Measurements from ENCODE around the gene PPP2R5E. TPM values are rescaled to one million over a fixed set of nuclear protein-coding genes. Genes with fewer than 3 reads are reported as not detected.

Gene PPP2R5E
- total and polyA plus RNA-seq, 4 donors = 6.0 to 13.1 (median 8.4) TPM

GRCh38 chr14:63460680-63461369 is 82.4 kb downstream of the PPP2R5E start:
- no peaks in the 10 kb centered on the region for H3K27me3 ChIP-seq (ENCODE audit: control insufficient read depth in 4 of 4, insufficient read depth in 4 of 4, low read length in 3 of 4)
- TF ChIP-seq EGR1 (IDR thresholded peaks at IDR 0.05; ENCODE audit: low read depth in 2 of 2) (no peak), YY1 (IDR thresholded peaks at IDR 0.05) (peak; percentile 20), SP1 (IDR thresholded peaks at IDR 0.05) (peak; percentile 16), HNF4G (IDR thresholded peaks at IDR 0.05) (no peak), RAD21 (IDR thresholded peaks at IDR 0.05) (peak in 1 of 2 donors; percentile 21), RXRA (IDR thresholded peaks at IDR 0.05) (peak; percentile 12 to 15), HNF4A (conservative IDR thresholded peaks at IDR 0.05) (peak; percentile 32 to 41)
- TF ChIP-seq, protein P1, sequence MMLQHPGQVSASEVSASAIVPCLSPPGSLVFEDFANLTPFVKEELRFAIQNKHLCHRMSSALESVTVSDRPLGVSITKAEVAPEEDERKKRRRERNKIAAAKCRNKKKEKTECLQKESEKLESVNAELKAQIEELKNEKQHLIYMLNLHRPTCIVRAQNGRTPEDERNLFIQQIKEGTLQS (IDR thresholded peaks at IDR 0.05) = peak; percentile 24
- H3K4me3 ChIP-seq (ENCODE audit: low read depth in 1 of 3, low read length in 3 of 3) = no peak overlapping the region
- no peak for DNase-seq (ENCODE audit: low spot score)
- H3K9ac ChIP-seq (ENCODE audit: low read depth in 1 of 2, low read length in 2 of 2) = no peak overlapping the region
- no peaks in the 10 kb centered on the region for H3K9me3 ChIP-seq (ENCODE audit: control insufficient read depth in 4 of 4, low read length in 3 of 4)
- H3K4me1 ChIP-seq (ENCODE audit: control insufficient read depth in 4 of 4, insufficient read depth in 4 of 4, low read length in 3 of 4) = peaks cover 3 to 17% (median 11%) of the 10 kb centered on the region in 4 donors
- no peaks in the 10 kb centered on the region for H3K36me3 ChIP-seq (ENCODE audit: control insufficient read depth in 4 of 4, insufficient read depth in 3 of 4, low read depth in 1 of 4, low read length in 3 of 4)
- 42% methylated on average over 4 of the region's 4 CpGs for WGBS
- peak overlapping the region in 1 of 2 donors; percentile 46 for H3K27ac ChIP-seq (ENCODE audit: low read depth in 1 of 2, low read length in 2 of 2)

GRCh38 chr14:63459738-63460137 is 83.4 kb downstream of the PPP2R5E start:
- no peak for DNase-seq (ENCODE audit: low spot score)
- Histone ChIP-seq H3K36me3 (ENCODE audit: control insufficient read depth in 4 of 4, insufficient read depth in 3 of 4, low read depth in 1 of 4, low read length in 3 of 4) (no peaks in the 10 kb centered on the region), H3K27me3 (ENCODE audit: control insufficient read depth in 4 of 4, insufficient read depth in 4 of 4, low read length in 3 of 4) (no peaks in the 10 kb centered on the region), H3K9ac (ENCODE audit: low read depth in 1 of 2, low read length in 2 of 2) (no peak overlapping the region), H3K4me3 (ENCODE audit: low read depth in 1 of 3, low read length in 3 of 3) (no peak overlapping the region), H3K4me1 (ENCODE audit: control insufficient read depth in 4 of 4, insufficient read depth in 4 of 4, low read length in 3 of 4) (peaks cover 8 to 25% (median 11%) of the 10 kb centered on the region in 4 donors), H3K27ac (ENCODE audit: low read depth in 1 of 2, low read length in 2 of 2) (no peak overlapping the region), H3K9me3 (ENCODE audit: control insufficient read depth in 4 of 4, low read length in 3 of 4) (no peaks in the 10 kb centered on the region)
- no peak for TF ChIP-seq SP1 (IDR thresholded peaks at IDR 0.05)
- no peak for TF ChIP-seq GABPA (IDR thresholded peaks at IDR 0.05 in 1 of 2, conservative IDR thresholded peaks at IDR 0.05 in 1 of 2)
- TF ChIP-seq NR2F2 (IDR thresholded peaks at IDR 0.05) = no peak
- TF ChIP-seq EGR1 (IDR thresholded peaks at IDR 0.05; ENCODE audit: low read depth in 2 of 2) = no peak
- TF ChIP-seq ZBTB33 (IDR thresholded peaks at IDR 0.05) = no peak
- TF ChIP-seq RAD21 (IDR thresholded peaks at IDR 0.05) = no peak
- TF ChIP-seq HNF4A (conservative IDR thresholded peaks at IDR 0.05) = no peak
- TF ChIP-seq JUND (IDR thresholded peaks at IDR 0.05) = no peak
- TF ChIP-seq CTCF (IDR thresholded peaks at IDR 0.05; ENCODE audit: low read depth, low read length, missing input control) = no peak
- TF ChIP-seq RXRA (IDR thresholded peaks at IDR 0.05) = no peak
- no peak for TF ChIP-seq REST (IDR thresholded peaks at IDR 0.05)
- no peak for TF ChIP-seq YY1 (IDR thresholded peaks at IDR 0.05)
- TF ChIP-seq, protein P2, sequence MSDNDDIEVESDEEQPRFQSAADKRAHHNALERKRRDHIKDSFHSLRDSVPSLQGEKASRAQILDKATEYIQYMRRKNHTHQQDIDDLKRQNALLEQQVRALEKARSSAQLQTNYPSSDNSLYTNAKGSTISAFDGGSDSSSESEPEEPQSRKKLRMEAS (IDR thresholded peaks at IDR 0.05) = no peak
- no peak for TF ChIP-seq TAF1 (conservative IDR thresholded peaks at IDR 0.05)
- TF ChIP-seq FOXA2 (IDR thresholded peaks at IDR 0.05) = no peak
- 62% methylated on average over 6 of the region's 6 CpGs for WGBS

Data from liver (tissue), 9 donors.